GM12878 (cell line): ENCODE measurements around the gene MAMDC2. TPM values are rescaled to one million over a fixed set of nuclear protein-coding genes. Genes with fewer than 3 reads are reported as not detected.

Experiments used
- ATAC-seq: fragments of 200-7000 bp; cut with Tn5 transposase; 3 replicates; pipeline ENCODE4 v1.9.1; 2020; ENCODE audit warnings: mild to moderate bottlenecking, moderate library complexity
- BruUV-seq: library from RNA; stranded (reverse); fragments of 400-500 nt; replicated peaks from 2 replicates; lab custom pipeline; 2021; lab: Mats Ljungman, UMichigan
- CTCF ChIA-PET: fragments of 300-600 bp; sonication (Branson Sonifier 250); formaldehyde crosslinking; extraction: SDS; loops from one replicate; lab custom pipeline; 2021; ENCODE audit warnings: inconsistent platforms; lab: Yijun Ruan, JAX
- POLR2A ChIA-PET: fragments of 350-600 bp; formaldehyde crosslinking; extraction: SDS; loops from one replicate; lab custom pipeline; 2021; ENCODE audit warnings: inconsistent platforms; lab: Charles Lee
- RAD21 ChIA-PET: fragments of 300-600 bp; sonication (Branson Sonifier 250); formaldehyde crosslinking; loops from one replicate; lab custom pipeline; 2023; ENCODE audit warnings: antibody characterized with exemption; ENCODE audit not compliant: unreplicated experiment; lab: Charles Lee
- SMC1A ChIA-PET: fragments of 300-600 bp; sonication (Branson Sonifier 250); formaldehyde crosslinking; loops from one replicate; lab custom pipeline; 2023; ENCODE audit not compliant: unreplicated experiment, uncharacterized antibody; lab: Charles Lee
- DNase-seq: peaks from one replicate; pipeline ENCODE4 v3.0.0-alpha.2; 2011; ENCODE audit warnings: low read depth, low spot score
- FAIRE-seq: peaks from 3 replicates; lab custom pipeline; 2011; peaks lifted over from hg19 to GRCh38; lab: Jason Lieb, UNC
- H2AFZ ChIP-seq: 2 replicates; pipeline ENCODE4 v1.6.0; 2011; ENCODE audit warnings: low read depth, low read length, control low read depth; ENCODE audit not compliant: control insufficient read depth
- H3K27ac ChIP-seq: 2 replicates; pipeline ENCODE4 v1.5.1; 2011; ENCODE audit warnings: control low read depth; ENCODE audit not compliant: control insufficient read depth, insufficient read depth
- H3K27me3 ChIP-seq, 2 experiments: replicated peaks in 1 of 2; 2 replicates each; pipeline versions ENCODE4 v1.6.0 to v1.6.1; 2011; ENCODE audit warnings: low read length in 1 of 2; ENCODE audit not compliant: control insufficient read depth in 2 of 2, insufficient read depth in 2 of 2
- H3K36me3 ChIP-seq, 2 experiments: 2 replicates each; pipeline ENCODE4 v1.5.1; 2011; ENCODE audit warnings: low read length in 1 of 2; ENCODE audit not compliant: control insufficient read depth in 2 of 2, insufficient read depth in 2 of 2
- H3K4me1 ChIP-seq: 2 replicates; pipeline ENCODE4 v1.6.1; 2011; ENCODE audit warnings: mild to moderate bottlenecking, low read length, moderate library complexity, mixed read lengths; ENCODE audit not compliant: control insufficient read depth, insufficient read depth
- H3K4me2 ChIP-seq: 2 replicates; pipeline ENCODE4 v1.6.0; 2011; ENCODE audit warnings: control low read depth; ENCODE audit not compliant: control insufficient read depth, insufficient read depth
- H3K4me3 ChIP-seq: fragments of 200-600 bp; sonication (generic); 2 replicates; pipeline ENCODE4 v1.5.1; 2016
- H3K79me2 ChIP-seq: 2 replicates; pipeline ENCODE4 v1.6.0; 2011; ENCODE audit warnings: low read length; ENCODE audit not compliant: control insufficient read depth, insufficient read depth
- H3K9ac ChIP-seq: 2 replicates; pipeline ENCODE4 v1.8.0; 2011; ENCODE audit warnings: low read length, control low read depth, mixed read lengths; ENCODE audit not compliant: control insufficient read depth, insufficient read depth
- H3K9me3 ChIP-seq: replicated peaks from 3 replicates; pipeline ENCODE4 v1.5.1; 2011; ENCODE audit warnings: mild to moderate bottlenecking, low read length; ENCODE audit not compliant: control insufficient read depth, insufficient read depth
- H4K20me1 ChIP-seq: 2 replicates; pipeline ENCODE4 v1.6.0; 2011; ENCODE audit not compliant: control insufficient read depth, insufficient read depth
- ASH2L ChIP-seq: fragments of 300-600, 200-600 bp; sonication (generic); IDR thresholded peaks from 2 replicates; pipeline ENCODE4 v1.6.1; 2017; ENCODE audit warnings: low read depth, mild to moderate bottlenecking, borderline replicate concordance
- CEBPZ ChIP-seq: fragments of 150-350 bp; IDR thresholded peaks from 2 replicates; pipeline ENCODE4 v1.6.1; 2016; ENCODE audit warnings: low read depth, low read length
- HDGF ChIP-seq: fragments of 450-650 bp; IDR thresholded peaks from 2 replicates; pipeline ENCODE4 v1.6.1; 2016; ENCODE audit warnings: antibody characterized with exemption
- KDM1A ChIP-seq: fragments of 200-600 bp; sonication (generic); IDR thresholded peaks from 2 replicates; pipeline ENCODE4 v1.6.1; 2016; ENCODE audit warnings: borderline replicate concordance
- MYB ChIP-seq: fragments of 150-350 bp; IDR thresholded peaks from 2 replicates; pipeline ENCODE4 v1.6.1; 2014; ENCODE audit warnings: mild to moderate bottlenecking, low read depth, low read length, borderline replicate concordance
- RELA ChIP-seq: fragments of 450-650 bp; IDR thresholded peaks from 2 replicates; pipeline ENCODE4 v1.8.0; 2014; ENCODE audit warnings: borderline replicate concordance; ENCODE audit not compliant: partially characterized antibody
- SIN3A ChIP-seq: IDR thresholded peaks from 2 replicates; pipeline ENCODE4 v1.6.1; 2012; ENCODE audit warnings: low read depth, low read length, improper control_type of control experiment
- STAT3 ChIP-seq: IDR thresholded peaks from 2 replicates; pipeline ENCODE4 v1.6.1; 2011; ENCODE audit warnings: low read depth, low read length, improper control_type of control experiment
- TARDBP ChIP-seq: IDR thresholded peaks from 2 replicates; pipeline ENCODE4 v1.6.1; 2016; ENCODE audit warnings: borderline replicate concordance
- ZBTB11 ChIP-seq: fragments of 450-650 bp; formaldehyde crosslinking; IDR thresholded peaks from 2 replicates; pipeline ENCODE4 v1.5.0; 2022; ENCODE audit warnings: mild to moderate bottlenecking, missing genetic modification characterization
- WGBS: methylation state at CpG from one replicate; pipeline ENCODE4 v1.1.6; 2016; ENCODE audit warnings: low lambda C conversion rate; ENCODE audit not compliant: insufficient replicate concordance, insufficient coverage; ENCODE audit errors: missing lambda C conversion rate; 5-methylcytosine and 5-hydroxymethylcytosine counted together
- in situ Hi-C: fragments of 300-500 bp; cut with MboI; formaldehyde crosslinking; loops from 9 replicates; pipeline ENCODE4 v1.14.3; 2018; ENCODE audit warnings: mixed read lengths
- intact Hi-C: fragments of 100-400 bp; cut with micrococcal nuclease; formaldehyde crosslinking; loops from one replicate; pipeline ENCODE4 v1.14.2; 2022; ENCODE audit not compliant: unreplicated experiment
- polyA plus RNA-seq, 11 experiments: library from polyadenylated mRNA; depleted of rRNA in 4 of 11; unstranded in 6 of 11; stranded (reverse) in 5 of 11; fragments of >200 nt; fragmentation: Nextera tagmentation in 4 of 11; fragmentation: Illumina TruSeq in 1 of 11; extraction: Ambion mirVana in 4 of 11; extraction: Trizol in 1 of 11; gene quantifications; 1 replicate in 1 of 11; 2 replicates in 10 of 11; pipeline versions ENCODE4 v1.2.1 to v1.2.3, GENCODE V29; 2011 to 2016; ENCODE audit warnings: inconsistent platforms in 2 of 11, missing spikeins in 2 of 11, low read depth in 1 of 11
- total RNA-seq, 4 experiments: library from RNA; depleted of rRNA in 3 of 4; stranded (reverse); fragments of >200 nt in 3 of 4; fragmentation: Illumina TruSeq in 1 of 4; extraction: Trizol in 1 of 4; gene quantifications; 2 replicates each; pipeline versions ENCODE4 v1.2.1 to v1.2.3, GENCODE V29; 2013 to 2021
- TF ChIP-seq, protein P1 (sequence below): fragments of 450-650 bp; IDR thresholded peaks from 2 replicates; pipeline ENCODE4 v1.6.1; 2016; ENCODE audit warnings: mild to moderate bottlenecking
- TF ChIP-seq, protein P2 (sequence below): fragments of 450-650 bp; IDR thresholded peaks from 2 replicates; pipeline ENCODE4 v1.6.1; 2018; ENCODE audit warnings: mild to moderate bottlenecking, low read depth, moderate library complexity; ENCODE audit not compliant: partially characterized antibody

Gene MAMDC2
- total and polyA plus RNA-seq, 10 of the 15 experiments (the other 5 are each of a cell fraction or from before 2014, with no cell fraction given): 0.01 to 0.09 TPM; not detected in 8

DNA sequence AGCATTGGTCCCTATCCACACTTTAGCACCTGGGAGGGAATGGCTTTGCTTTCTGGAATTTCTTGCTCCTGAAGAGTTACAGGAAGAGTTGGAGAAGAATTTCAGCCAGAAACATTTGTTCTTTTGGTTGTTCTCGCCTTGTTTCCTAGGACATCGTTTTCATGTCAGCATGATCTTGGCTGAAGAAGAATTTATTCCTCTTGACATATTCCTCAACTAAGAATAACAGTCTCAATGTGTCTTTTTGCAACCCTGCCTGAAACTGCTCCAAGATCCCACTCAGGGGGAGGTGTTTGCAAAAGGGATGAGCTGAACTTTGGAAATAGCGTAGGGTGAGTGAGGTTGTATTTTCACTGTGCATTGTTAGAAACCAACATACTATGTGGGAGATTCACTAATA, 26.1 kb downstream of the MAMDC2 start (continued):
- TF ChIP-seq RELA: no peak

DNA sequence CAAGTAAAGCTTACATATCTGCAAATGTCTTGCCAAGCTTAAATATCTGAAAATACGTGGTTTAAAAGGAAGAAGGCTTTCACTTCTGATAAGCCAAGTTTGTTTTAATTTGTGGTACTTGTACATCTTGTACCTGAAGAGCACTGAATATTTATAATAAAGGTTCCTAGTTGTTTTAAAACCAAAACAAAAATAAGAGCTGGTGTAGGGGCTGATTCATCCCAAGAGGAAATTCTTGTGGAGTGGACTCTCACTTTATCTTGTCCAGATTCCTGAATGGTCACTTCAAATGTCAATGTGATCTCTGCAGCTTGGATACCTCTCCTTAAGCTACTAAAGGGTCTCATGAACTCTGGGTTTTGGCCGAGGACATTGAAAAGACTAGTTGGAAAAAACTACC, 29.5 kb downstream of the MAMDC2 start:
- CTCF ChIA-PET: no interaction called here
- BruUV-seq: no TSS peak
- POLR2A ChIA-PET: no interaction called here
- H3K79me2 ChIP-seq: no peaks in the 10 kb centered on the region
- 0% methylated on average over 2 of the region's 2 CpGs for WGBS
- no peak overlapping the region for H3K4me2 ChIP-seq
- SMC1A ChIA-PET: interaction anchor here (1.1 to 2.1 kb wide), 2 partner anchors 11 to 60 kb away, joined by 3 to 6 read pairs; no protein-coding TSS in a partner anchor
- H3K27ac ChIP-seq: no peak overlapping the region
- FAIRE-seq (no peak), DNase-seq (no peak), ATAC-seq (no peak)
- H3K9me3 ChIP-seq: no peaks in the 10 kb centered on the region
- H3K36me3 ChIP-seq: no peaks in the 10 kb centered on the region
- intact Hi-C loops: no loop called here
- no peak overlapping the region for H3K4me3 ChIP-seq
- in situ Hi-C loops: no loop called here
- no peaks in the 10 kb centered on the region for H3K4me1 ChIP-seq
- H3K9ac ChIP-seq: no peak overlapping the region
- no peaks in the 10 kb centered on the region for H4K20me1 ChIP-seq
- RAD21 ChIA-PET: no interaction called here
- no peak overlapping the region for H2AFZ ChIP-seq
- H3K27me3 ChIP-seq: no peaks in the 10 kb centered on the region; a peak in 1 of 4 replicates
- TF ChIP-seq, protein P1, sequence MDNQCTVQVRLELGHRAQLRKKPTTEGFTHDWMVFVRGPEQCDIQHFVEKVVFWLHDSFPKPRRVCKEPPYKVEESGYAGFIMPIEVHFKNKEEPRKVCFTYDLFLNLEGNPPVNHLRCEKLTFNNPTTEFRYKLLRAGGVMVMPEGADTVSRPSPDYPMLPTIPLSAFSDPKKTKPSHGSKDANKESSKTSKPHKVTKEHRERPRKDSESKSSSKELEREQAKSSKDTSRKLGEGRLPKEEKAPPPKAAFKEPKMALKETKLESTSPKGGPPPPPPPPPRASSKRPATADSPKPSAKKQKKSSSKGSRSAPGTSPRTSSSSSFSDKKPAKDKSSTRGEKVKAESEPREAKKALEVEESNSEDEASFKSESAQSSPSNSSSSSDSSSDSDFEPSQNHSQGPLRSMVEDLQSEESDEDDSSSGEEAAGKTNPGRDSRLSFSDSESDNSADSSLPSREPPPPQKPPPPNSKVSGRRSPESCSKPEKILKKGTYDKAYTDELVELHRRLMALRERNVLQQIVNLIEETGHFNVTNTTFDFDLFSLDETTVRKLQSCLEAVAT: no peak
- TF ChIP-seq SIN3A: no peak
- TF ChIP-seq KDM1A: no peak
- no peak for TF ChIP-seq MYB
- no peak for TF ChIP-seq STAT3
- TF ChIP-seq TARDBP: no peak
- TF ChIP-seq, protein P2, sequence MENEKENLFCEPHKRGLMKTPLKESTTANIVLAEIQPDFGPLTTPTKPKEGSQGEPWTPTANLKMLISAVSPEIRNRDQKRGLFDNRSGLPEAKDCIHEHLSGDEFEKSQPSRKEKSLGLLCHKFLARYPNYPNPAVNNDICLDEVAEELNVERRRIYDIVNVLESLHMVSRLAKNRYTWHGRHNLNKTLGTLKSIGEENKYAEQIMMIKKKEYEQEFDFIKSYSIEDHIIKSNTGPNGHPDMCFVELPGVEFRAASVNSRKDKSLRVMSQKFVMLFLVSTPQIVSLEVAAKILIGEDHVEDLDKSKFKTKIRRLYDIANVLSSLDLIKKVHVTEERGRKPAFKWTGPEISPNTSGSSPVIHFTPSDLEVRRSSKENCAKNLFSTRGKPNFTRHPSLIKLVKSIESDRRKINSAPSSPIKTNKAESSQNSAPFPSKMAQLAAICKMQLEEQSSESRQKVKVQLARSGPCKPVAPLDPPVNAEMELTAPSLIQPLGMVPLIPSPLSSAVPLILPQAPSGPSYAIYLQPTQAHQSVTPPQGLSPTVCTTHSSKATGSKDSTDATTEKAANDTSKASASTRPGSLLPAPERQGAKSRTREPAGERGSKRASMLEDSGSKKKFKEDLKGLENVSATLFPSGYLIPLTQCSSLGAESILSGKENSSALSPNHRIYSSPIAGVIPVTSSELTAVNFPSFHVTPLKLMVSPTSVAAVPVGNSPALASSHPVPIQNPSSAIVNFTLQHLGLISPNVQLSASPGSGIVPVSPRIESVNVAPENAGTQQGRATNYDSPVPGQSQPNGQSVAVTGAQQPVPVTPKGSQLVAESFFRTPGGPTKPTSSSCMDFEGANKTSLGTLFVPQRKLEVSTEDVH: no peak
- no peak for TF ChIP-seq ASH2L
- TF ChIP-seq CEBPZ: no peak
- no peak for TF ChIP-seq ZBTB11 (CRISPR knock-in tag)
- no peak for TF ChIP-seq HDGF
